ENCODE measurements around the gene ADAT1. TPM values are rescaled to one million over a fixed set of nuclear protein-coding genes. Genes with fewer than 3 reads are reported as not detected.
A peak's percentile ranks its signal among the peaks of the same experiment; 100 is the strongest.

ADAT1 gene
- polyA plus RNA-seq, 1 of the 3 experiments (the other 2 are of a cell fraction): 51.1 TPM

DNA sequence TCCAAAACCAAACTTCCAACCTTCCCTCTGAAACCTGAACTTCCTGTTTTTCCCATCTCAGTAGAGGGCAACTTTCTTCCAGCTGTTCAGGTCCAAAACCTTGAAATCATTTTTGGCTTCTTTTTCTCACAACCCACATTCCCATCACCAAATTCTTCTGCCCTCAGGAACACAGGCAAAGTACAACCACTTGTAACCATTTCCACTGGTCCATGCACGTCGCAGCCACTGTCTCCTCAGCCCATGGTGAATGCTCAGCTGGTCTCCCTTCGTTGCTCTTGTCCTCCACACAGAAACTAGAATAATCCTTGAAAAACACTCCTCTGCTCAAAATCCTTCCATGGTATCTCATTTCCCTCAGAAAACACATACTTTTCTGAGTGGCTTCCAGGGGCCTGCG lies 3.7 kb upstream of the ADAT1 start (continued):
- TF ChIP-seq, protein P1, sequence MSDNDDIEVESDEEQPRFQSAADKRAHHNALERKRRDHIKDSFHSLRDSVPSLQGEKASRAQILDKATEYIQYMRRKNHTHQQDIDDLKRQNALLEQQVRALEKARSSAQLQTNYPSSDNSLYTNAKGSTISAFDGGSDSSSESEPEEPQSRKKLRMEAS (IDR thresholded peaks at IDR 0.05; ENCODE audit: low read depth): no peak
- TF ChIP-seq TCF12 (IDR thresholded peaks at IDR 0.05) (no peak), ELF1 (IDR thresholded peaks at IDR 0.05) (no peak), FOXM1 (IDR thresholded peaks at IDR 0.05; ENCODE audit: low read depth) (no peak), RFX5 (IDR thresholded peaks at IDR 0.05; ENCODE audit: low read length) (no peak), GATA2 (CRISPR knock-in tag; IDR thresholded peaks at IDR 0.05) (no peak)
- TF ChIP-seq, protein P2, sequence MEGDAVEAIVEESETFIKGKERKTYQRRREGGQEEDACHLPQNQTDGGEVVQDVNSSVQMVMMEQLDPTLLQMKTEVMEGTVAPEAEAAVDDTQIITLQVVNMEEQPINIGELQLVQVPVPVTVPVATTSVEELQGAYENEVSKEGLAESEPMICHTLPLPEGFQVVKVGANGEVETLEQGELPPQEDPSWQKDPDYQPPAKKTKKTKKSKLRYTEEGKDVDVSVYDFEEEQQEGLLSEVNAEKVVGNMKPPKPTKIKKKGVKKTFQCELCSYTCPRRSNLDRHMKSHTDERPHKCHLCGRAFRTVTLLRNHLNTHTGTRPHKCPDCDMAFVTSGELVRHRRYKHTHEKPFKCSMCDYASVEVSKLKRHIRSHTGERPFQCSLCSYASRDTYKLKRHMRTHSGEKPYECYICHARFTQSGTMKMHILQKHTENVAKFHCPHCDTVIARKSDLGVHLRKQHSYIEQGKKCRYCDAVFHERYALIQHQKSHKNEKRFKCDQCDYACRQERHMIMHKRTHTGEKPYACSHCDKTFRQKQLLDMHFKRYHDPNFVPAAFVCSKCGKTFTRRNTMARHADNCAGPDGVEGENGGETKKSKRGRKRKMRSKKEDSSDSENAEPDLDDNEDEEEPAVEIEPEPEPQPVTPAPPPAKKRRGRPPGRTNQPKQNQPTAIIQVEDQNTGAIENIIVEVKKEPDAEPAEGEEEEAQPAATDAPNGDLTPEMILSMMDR (IDR thresholded peaks at IDR 0.05): no peak

DNA sequence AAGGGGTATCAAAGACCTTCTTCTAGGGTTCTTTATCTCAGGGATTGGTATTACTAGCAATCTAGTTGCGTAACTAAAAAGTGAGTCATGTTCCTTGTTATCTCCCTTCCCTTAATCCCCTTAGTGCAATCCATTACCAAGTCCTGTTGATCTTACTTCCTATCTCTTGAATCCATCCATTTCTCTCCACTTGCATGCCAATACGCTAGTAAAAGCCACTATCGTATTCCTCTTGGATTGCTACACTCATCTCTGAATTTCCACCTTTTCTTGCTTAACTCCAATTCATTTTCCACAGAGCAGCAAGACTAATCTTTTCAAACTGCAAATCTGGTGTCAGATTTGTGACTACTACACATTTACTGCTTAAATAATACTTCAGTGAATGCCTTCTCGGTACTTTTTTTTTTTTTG lies 1.8 kb upstream of the ADAT1 start:
- Histone ChIP-seq H3K4me1 (ENCODE audit: control insufficient read depth in 1 of 2, insufficient read depth in 2 of 2, low read depth in 1 of 2, low read length in 1 of 2) (peaks cover 6 to 14% of the 10 kb centered on the region in 2 experiments; a peak in 3 of 4 replicates), H3F3A (replicated peaks; ENCODE audit: insufficient read depth) (peaks cover 16% of the 10 kb centered on the region), H3K36me3 (replicated peaks in 1 of 2; ENCODE audit: control insufficient read depth in 1 of 2, insufficient read depth in 2 of 2, low read length in 1 of 2) (peaks cover 24 to 49% of the 10 kb centered on the region in 2 experiments), H3K27me3 (ENCODE audit: insufficient read depth) (no peaks in the 10 kb centered on the region), H4K20me1 (ENCODE audit: insufficient read depth) (no peaks in the 10 kb centered on the region), H3K4me3 (ENCODE audit: low read depth in 2 of 2, low read length in 1 of 2) (no peak overlapping the region), H3K9me2 (no peaks in the 10 kb centered on the region), H3K27ac (ENCODE audit: low read depth in 2 of 2, low read length in 1 of 2) (peak overlapping the region in 1 of 2 experiments; percentile 20; a peak in 2 of 4 replicates), H2AFZ (ENCODE audit: low read depth) (no peak overlapping the region), H3K4me2 (no peak overlapping the region), H3K9ac (no peak overlapping the region), H3K79me2 (ENCODE audit: insufficient read depth) (peaks cover 21% of the 10 kb centered on the region), H3K9me3 (no peaks in the 10 kb centered on the region)
- no peak for DNase-seq
- ChIA-PET POLR2A (no interaction called here), CTCF (no interaction called here)
- TF ChIP-seq MXI1 (IDR thresholded peaks at IDR 0.05; ENCODE audit: low read depth, low read length) (no peak), TAF1 (IDR thresholded peaks at IDR 0.05; ENCODE audit: borderline replicate concordance, low read depth, low read length) (no peak), FOXJ3 (CRISPR knock-in tag; IDR thresholded peaks at IDR 0.05) (no peak)
- TF ChIP-seq, protein P1 (IDR thresholded peaks at IDR 0.05; ENCODE audit: low read depth): no peak
- WGBS (ENCODE audit: low lambda C conversion rate): 72% methylated on average over 4 of the region's 4 CpGs

DNA sequence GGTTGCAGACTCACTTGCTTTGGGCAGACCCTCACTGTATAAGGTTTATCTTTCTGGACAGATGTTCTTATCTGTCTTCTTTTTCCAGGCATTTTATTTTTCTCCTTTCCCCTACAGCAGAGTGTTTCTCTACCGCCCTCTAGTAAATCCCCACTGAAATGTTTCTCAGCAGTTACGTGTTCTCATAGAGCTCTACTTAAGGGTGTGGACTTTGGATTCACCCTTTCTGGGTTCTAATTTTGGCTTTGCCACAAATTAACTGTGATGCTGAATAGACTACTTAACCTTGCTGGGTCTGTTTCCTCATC lies 2.0 kb downstream of the ADAT1 start:
- Histone ChIP-seq H3K9me2 (no peaks in the 10 kb centered on the region), H3K9me3 (no peaks in the 10 kb centered on the region), H3F3A (replicated peaks; ENCODE audit: insufficient read depth) (peaks cover 18% of the 10 kb centered on the region), H3K4me1 (ENCODE audit: control insufficient read depth in 1 of 2, insufficient read depth in 2 of 2, low read depth in 1 of 2, low read length in 1 of 2) (peaks cover 6 to 14% of the 10 kb centered on the region in 2 experiments; a peak in 3 of 4 replicates), H3K36me3 (replicated peaks in 1 of 2; ENCODE audit: control insufficient read depth in 1 of 2, insufficient read depth in 2 of 2, low read length in 1 of 2) (peaks cover 35 to 40% of the 10 kb centered on the region in 2 experiments), H3K4me3 (ENCODE audit: low read depth in 2 of 2, low read length in 1 of 2) (peak overlapping the region; percentile 85; a peak in 3 of 4 replicates), H3K79me2 (ENCODE audit: insufficient read depth) (peaks cover 21% of the 10 kb centered on the region), H3K27ac (ENCODE audit: low read depth in 2 of 2, low read length in 1 of 2) (peak overlapping the region in 1 of 2 experiments; percentile 47; a peak in 2 of 4 replicates), H4K20me1 (ENCODE audit: insufficient read depth) (no peaks in the 10 kb centered on the region), H3K4me2 (peak overlapping the region; percentile 91), H3K9ac (peak overlapping the region; percentile 82; the same call in 1 of the 2 replicates), H3K27me3 (ENCODE audit: insufficient read depth) (no peaks in the 10 kb centered on the region), H2AFZ (ENCODE audit: low read depth) (no peak overlapping the region)
- DNase-seq: peak; percentile 56
- CTCF ChIA-PET: interaction anchor here (0.6 to 5.1 kb wide), 28 partner anchors 9 to 1550 kb away, joined by 3 to 37 read pairs (median 4); partner anchors contain the start of gene GABARAPL2
- 15% methylated on average over 2 of the region's 2 CpGs for WGBS (ENCODE audit: low lambda C conversion rate)
- POLR2A ChIA-PET: no interaction called here
- no peak for TF ChIP-seq SIN3A (IDR thresholded peaks at IDR 0.05; ENCODE audit: borderline replicate concordance, low read depth, low read length)
- TF ChIP-seq POLR2AphosphoS5 (IDR thresholded peaks at IDR 0.05; ENCODE audit: low read depth, low read length): peak; percentile 35; the same call in 1 of the 2 replicates
- TF ChIP-seq FOXJ3 (CRISPR knock-in tag; IDR thresholded peaks at IDR 0.05): no peak
- TF ChIP-seq, protein P3, sequence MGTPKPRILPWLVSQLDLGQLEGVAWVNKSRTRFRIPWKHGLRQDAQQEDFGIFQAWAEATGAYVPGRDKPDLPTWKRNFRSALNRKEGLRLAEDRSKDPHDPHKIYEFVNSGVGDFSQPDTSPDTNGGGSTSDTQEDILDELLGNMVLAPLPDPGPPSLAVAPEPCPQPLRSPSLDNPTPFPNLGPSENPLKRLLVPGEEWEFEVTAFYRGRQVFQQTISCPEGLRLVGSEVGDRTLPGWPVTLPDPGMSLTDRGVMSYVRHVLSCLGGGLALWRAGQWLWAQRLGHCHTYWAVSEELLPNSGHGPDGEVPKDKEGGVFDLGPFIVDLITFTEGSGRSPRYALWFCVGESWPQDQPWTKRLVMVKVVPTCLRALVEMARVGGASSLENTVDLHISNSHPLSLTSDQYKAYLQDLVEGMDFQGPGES (IDR thresholded peaks at IDR 0.05; ENCODE audit: low read depth, low read length): no peak
- TF ChIP-seq, protein P2 (IDR thresholded peaks at IDR 0.05): peak; percentile 68
- TF ChIP-seq, protein P4, sequence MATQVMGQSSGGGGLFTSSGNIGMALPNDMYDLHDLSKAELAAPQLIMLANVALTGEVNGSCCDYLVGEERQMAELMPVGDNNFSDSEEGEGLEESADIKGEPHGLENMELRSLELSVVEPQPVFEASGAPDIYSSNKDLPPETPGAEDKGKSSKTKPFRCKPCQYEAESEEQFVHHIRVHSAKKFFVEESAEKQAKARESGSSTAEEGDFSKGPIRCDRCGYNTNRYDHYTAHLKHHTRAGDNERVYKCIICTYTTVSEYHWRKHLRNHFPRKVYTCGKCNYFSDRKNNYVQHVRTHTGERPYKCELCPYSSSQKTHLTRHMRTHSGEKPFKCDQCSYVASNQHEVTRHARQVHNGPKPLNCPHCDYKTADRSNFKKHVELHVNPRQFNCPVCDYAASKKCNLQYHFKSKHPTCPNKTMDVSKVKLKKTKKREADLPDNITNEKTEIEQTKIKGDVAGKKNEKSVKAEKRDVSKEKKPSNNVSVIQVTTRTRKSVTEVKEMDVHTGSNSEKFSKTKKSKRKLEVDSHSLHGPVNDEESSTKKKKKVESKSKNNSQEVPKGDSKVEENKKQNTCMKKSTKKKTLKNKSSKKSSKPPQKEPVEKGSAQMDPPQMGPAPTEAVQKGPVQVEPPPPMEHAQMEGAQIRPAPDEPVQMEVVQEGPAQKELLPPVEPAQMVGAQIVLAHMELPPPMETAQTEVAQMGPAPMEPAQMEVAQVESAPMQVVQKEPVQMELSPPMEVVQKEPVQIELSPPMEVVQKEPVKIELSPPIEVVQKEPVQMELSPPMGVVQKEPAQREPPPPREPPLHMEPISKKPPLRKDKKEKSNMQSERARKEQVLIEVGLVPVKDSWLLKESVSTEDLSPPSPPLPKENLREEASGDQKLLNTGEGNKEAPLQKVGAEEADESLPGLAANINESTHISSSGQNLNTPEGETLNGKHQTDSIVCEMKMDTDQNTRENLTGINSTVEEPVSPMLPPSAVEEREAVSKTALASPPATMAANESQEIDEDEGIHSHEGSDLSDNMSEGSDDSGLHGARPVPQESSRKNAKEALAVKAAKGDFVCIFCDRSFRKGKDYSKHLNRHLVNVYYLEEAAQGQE (IDR thresholded peaks at IDR 0.05; ENCODE audit: low read depth, low read length): no peak
- peak; percentile 47 for TF ChIP-seq SMC3 (IDR thresholded peaks at IDR 0.05; ENCODE audit: low read depth, low read length)
- TF ChIP-seq MEF2A (IDR thresholded peaks at IDR 0.05; ENCODE audit: borderline replicate concordance, low read depth): no peak
